LNCaP clone FGC (cell line): ENCODE measurements around the gene DNAJC15.

Experiments used
- DNase-seq: peaks from one replicate; pipeline ENCODE4 v3.0.0-alpha.2; 2011; ENCODE audit warnings: low read depth
- H3K4me3 ChIP-seq: 2 replicates; pipeline ENCODE4 v1.5.1; 2011; ENCODE audit warnings: mild to moderate bottlenecking, low read depth, low read length, control low read depth
- CTCF ChIP-seq: IDR thresholded peaks from 2 replicates; pipeline ENCODE4 v1.5.1; 2012; ENCODE audit warnings: mild to moderate bottlenecking; ENCODE audit not compliant: control insufficient read depth, insufficient read depth; ENCODE audit errors: extremely low read depth

The DNAJC15 gene

GRCh38 chr13:43023289-43023963 is at the start of gene DNAJC15:
Gene DNAJC15, plus strand, starts transcription at chr13:43023586. Its CDS starts 41 bp downstream, at chr13:43023627.
- no peak for DNase-seq
- no peak for TF ChIP-seq CTCF
- H3K4me3 ChIP-seq, result peak within 1 kb of the TSS; percentile 58

- H3K4me3 ChIP-seq, result no peak overlapping the region
Observed at GRCh38 chr13:42976066-42976465, 47.3 kb upstream of the DNAJC15 start.

GRCh38 chr13:42977219-42977659 is 46.1 kb upstream of the DNAJC15 start:
- no peak for TF ChIP-seq CTCF

More at GRCh38 chr13:42976066-42976465, 47.3 kb upstream of the DNAJC15 start:
- no peak for DNase-seq
- no peak for TF ChIP-seq CTCF

GRCh38 chr13:42981317-42981716 is 42.1 kb upstream of the DNAJC15 start:
- no peak for TF ChIP-seq CTCF
- no peak overlapping the region for H3K4me3 ChIP-seq
- no peak for DNase-seq

More at GRCh38 chr13:42977219-42977659, 46.1 kb upstream of the DNAJC15 start:
- no peak overlapping the region for H3K4me3 ChIP-seq
- DNase-seq, result no peak

- no peak overlapping the region for H3K4me3 ChIP-seq
- peak; percentile 34 for DNase-seq
- TF ChIP-seq CTCF, result no peak
Observed at GRCh38 chr13:42981853-42982252, 41.5 kb upstream of the DNAJC15 start.

- DNase-seq, result no peak
- TF ChIP-seq CTCF, result no peak
- no peak overlapping the region for H3K4me3 ChIP-seq
Observed at GRCh38 chr13:42984026-42984425, 39.4 kb upstream of the DNAJC15 start.

- DNase-seq, result no peak
- no peak overlapping the region for H3K4me3 ChIP-seq
- no peak for TF ChIP-seq CTCF
Observed at GRCh38 chr13:42984691-42985090, 38.7 kb upstream of the DNAJC15 start.
